ENCODE measurements around the gene BCL2L11.

Gene BCL2L11

DNA sequence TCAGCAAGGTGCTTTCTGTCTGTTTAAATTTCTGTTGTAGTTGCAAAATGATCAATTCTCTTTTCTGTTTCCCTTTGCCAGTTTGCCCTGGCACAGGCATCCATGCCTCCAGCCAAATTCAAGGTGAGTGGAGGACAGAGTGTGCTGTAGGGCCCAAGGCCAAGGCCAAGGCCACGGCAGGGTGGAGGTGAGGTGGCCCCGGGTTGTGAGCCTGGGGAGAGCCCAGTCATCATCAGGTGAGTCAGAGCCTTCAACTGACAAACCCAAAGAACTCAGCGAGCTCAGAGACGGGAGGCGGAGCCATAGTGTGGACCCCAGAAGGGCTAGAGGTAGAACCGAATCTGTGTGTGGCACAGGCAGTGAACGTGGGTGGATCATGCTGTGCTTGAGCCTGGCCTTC, 55.7 kb downstream of the BCL2L11 start:
- TF ChIP-seq CTCF (IDR thresholded peaks at IDR 0.05; ENCODE audit: control insufficient read depth, insufficient read depth, low read depth, low read length, missing control alignments) = no peak
- no peak overlapping the region for H3K4me3 ChIP-seq (ENCODE audit: control insufficient read depth, low read depth, low read length)
- no peak for DNase-seq (ENCODE audit: low read depth)

GRCh38 chr2:111176867-111177266, 56.2 kb downstream of the BCL2L11 start:
- no peak for TF ChIP-seq CTCF (IDR thresholded peaks at IDR 0.05; ENCODE audit: control insufficient read depth, insufficient read depth, low read depth, low read length, missing control alignments)
- H3K4me3 ChIP-seq (ENCODE audit: control insufficient read depth, low read depth, low read length) = no peak overlapping the region
- no peak for DNase-seq (ENCODE audit: low read depth)

GRCh38 chr2:111178296-111178695, 57.6 kb downstream of the BCL2L11 start:
- DNase-seq (ENCODE audit: low read depth) = no peak
- H3K4me3 ChIP-seq (ENCODE audit: control insufficient read depth, low read depth, low read length) = no peak overlapping the region
- no peak for TF ChIP-seq CTCF (IDR thresholded peaks at IDR 0.05; ENCODE audit: control insufficient read depth, insufficient read depth, low read depth, low read length, missing control alignments)

DNA sequence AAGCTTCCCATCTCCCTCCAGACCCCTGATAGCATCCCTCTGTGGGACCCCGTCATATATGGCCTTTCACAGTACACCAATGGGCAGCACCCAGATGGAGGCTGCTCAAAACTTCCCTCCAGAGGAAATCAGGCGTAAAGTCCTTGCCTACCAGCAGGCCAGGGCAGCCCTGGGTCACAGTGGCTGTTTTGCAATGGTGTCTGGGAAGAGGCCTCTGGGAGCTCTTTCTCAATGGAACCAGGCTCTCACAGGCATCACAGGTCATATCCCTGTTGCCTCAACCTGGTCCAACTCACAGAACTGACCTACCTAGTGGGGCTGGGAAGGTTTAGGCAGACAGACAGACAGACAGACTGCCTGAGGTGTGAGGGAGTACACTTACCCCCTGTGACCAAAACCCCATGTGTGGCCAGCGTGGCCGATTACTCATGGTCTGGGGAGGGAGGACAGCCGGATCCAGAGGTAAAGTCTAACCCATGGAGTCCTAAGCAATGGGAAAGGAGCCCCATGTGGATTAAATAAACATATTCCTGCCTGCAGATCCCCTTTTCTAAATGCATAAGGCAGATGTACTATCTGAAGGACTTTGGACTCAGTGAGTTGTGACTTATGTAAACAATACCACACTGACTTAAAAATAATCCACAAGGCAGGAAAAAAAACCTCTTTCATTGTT, 58.2 kb downstream of the BCL2L11 start:
- DNase-seq (ENCODE audit: low read depth) = no peak
- H3K4me3 ChIP-seq (ENCODE audit: control insufficient read depth, low read depth, low read length) = no peak overlapping the region
- no peak for TF ChIP-seq CTCF (IDR thresholded peaks at IDR 0.05; ENCODE audit: control insufficient read depth, insufficient read depth, low read depth, low read length, missing control alignments)

DNA sequence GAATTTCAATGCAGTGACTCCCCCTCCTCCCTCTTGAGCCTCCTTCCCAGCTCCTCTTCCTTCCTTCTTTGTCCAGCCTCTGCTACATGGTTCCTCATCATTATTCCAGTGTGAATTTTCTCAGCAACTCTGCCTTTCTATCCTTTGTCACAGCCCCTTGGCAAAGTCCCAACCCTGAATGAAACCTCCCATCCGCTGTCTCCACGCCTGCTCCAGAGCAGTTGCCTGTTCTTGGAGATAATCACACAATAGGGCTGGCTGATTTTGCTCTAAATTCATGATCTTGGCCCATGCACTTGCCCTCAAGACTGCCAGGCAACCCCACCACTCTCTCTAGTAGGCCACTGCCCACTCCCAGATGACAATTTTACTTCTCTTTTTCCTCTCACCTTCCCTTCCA, 61.4 kb downstream of the BCL2L11 start:
- H3K4me3 ChIP-seq (ENCODE audit: control insufficient read depth, low read depth, low read length) = no peak overlapping the region
- DNase-seq (ENCODE audit: low read depth) = no peak
- TF ChIP-seq CTCF (IDR thresholded peaks at IDR 0.05; ENCODE audit: control insufficient read depth, insufficient read depth, low read depth, low read length, missing control alignments) = no peak

DNA sequence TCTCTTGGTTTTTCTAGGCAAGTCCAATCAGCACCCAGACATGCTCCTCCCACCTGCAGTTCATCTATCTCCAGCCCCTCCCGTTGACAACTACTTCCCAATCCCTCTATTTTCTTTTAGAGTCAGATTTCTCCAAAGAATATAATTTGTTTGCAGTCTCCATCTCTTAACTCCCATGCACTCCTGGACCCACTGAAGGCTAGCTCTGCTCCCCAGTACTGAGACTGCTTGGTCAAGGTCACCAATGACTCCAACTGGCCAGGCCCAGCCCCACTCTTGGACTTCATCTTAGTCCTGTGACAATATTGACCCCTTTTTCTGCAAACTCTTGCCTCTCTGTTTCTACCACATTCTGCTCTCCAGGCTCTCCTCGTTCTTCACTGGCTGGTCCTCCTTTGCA, 62.0 kb downstream of the BCL2L11 start:
- no peak overlapping the region for H3K4me3 ChIP-seq (ENCODE audit: control insufficient read depth, low read depth, low read length)
- no peak for TF ChIP-seq CTCF (IDR thresholded peaks at IDR 0.05; ENCODE audit: control insufficient read depth, insufficient read depth, low read depth, low read length, missing control alignments)
- no peak for DNase-seq (ENCODE audit: low read depth)

Data from AG09309 (cell line).